Astrocyte (in vitro differentiated cells and primary cell): ENCODE data around the gene PASK. TPM values are rescaled to one million over a fixed set of nuclear protein-coding genes. Genes with fewer than 3 reads are reported as not detected.

ENCODE experiments used
- DNase-seq: peaks from one replicate; pipeline ENCODE4 v3.0.0-alpha.2; 2010; ENCODE audit warnings: low read depth
- FAIRE-seq: peaks from 2 replicates; lab custom pipeline; 2011; peaks lifted over from hg19 to GRCh38; lab: Jason Lieb, UNC
- H2AFZ ChIP-seq: 2 replicates; pipeline ENCODE4 v1.6.0; 2012; ENCODE audit warnings: low read depth, low read length, inconsistent platforms
- H3K27ac ChIP-seq: 2 replicates; pipeline ENCODE4 v1.5.1; 2011; ENCODE audit warnings: low read depth, low read length, inconsistent platforms
- H3K27me3 ChIP-seq: 2 replicates; pipeline ENCODE4 v1.6.0; 2011; ENCODE audit warnings: low read length, inconsistent platforms; ENCODE audit not compliant: insufficient read depth
- H3K36me3 ChIP-seq: 2 replicates; pipeline ENCODE4 v1.5.1; 2011; ENCODE audit warnings: low read length, inconsistent platforms; ENCODE audit not compliant: insufficient read depth
- H3K4me1 ChIP-seq: 2 replicates; pipeline ENCODE4 v1.5.1; 2011; ENCODE audit warnings: low read length, inconsistent platforms; ENCODE audit not compliant: insufficient read depth
- H3K4me2 ChIP-seq: 2 replicates; pipeline ENCODE4 v1.6.0; 2012; ENCODE audit warnings: low read length, inconsistent platforms
- H3K4me3 ChIP-seq: 2 replicates; pipeline ENCODE4 v1.5.1; 2011; ENCODE audit warnings: low read depth, mild to moderate bottlenecking, low read length, inconsistent platforms; ENCODE audit not compliant: insufficient read depth
- H3K79me2 ChIP-seq: 2 replicates; pipeline ENCODE4 v1.6.0; 2012; ENCODE audit warnings: mild to moderate bottlenecking, low read length, inconsistent platforms; ENCODE audit not compliant: insufficient read depth
- H3K9ac ChIP-seq: 2 replicates; pipeline ENCODE4 v1.6.0; 2012; ENCODE audit warnings: mild to moderate bottlenecking, low read length, inconsistent platforms
- H3K9me3 ChIP-seq: 2 replicates; pipeline ENCODE4 v1.5.1; 2012; ENCODE audit warnings: low read depth, mild to moderate bottlenecking, low read length, inconsistent platforms; ENCODE audit not compliant: insufficient read depth
- H4K20me1 ChIP-seq: 2 replicates; pipeline ENCODE4 v1.6.0; 2012; ENCODE audit warnings: low read length, inconsistent platforms; ENCODE audit not compliant: insufficient read depth
- H3K27ac Mint-ChIP-seq: one replicate; pipeline ENCODE4 v1.8.0; 2021; ENCODE audit warnings: mild to moderate bottlenecking, mixed read lengths; ENCODE audit not compliant: unreplicated experiment
- H3K27me3 Mint-ChIP-seq: one replicate; pipeline ENCODE4 v1.8.0; 2021; ENCODE audit warnings: low read depth, mixed read lengths; ENCODE audit not compliant: unreplicated experiment
- H3K36me3 Mint-ChIP-seq: one replicate; pipeline ENCODE4 v1.8.0; 2021; ENCODE audit warnings: low read depth, mixed read lengths; ENCODE audit not compliant: unreplicated experiment
- H3K4me1 Mint-ChIP-seq: one replicate; pipeline ENCODE4 v1.8.0; 2021; ENCODE audit warnings: low read depth, mixed read lengths; ENCODE audit not compliant: unreplicated experiment
- H3K4me3 Mint-ChIP-seq: one replicate; pipeline ENCODE4 v1.8.0; 2021; ENCODE audit warnings: mild to moderate bottlenecking, moderate library complexity, mixed read lengths; ENCODE audit not compliant: unreplicated experiment
- H3K9me3 Mint-ChIP-seq: one replicate; pipeline ENCODE4 v1.8.0; 2021; ENCODE audit warnings: mild to moderate bottlenecking, mixed read lengths; ENCODE audit not compliant: unreplicated experiment
- CTCF ChIP-seq: IDR thresholded peaks from 2 replicates; pipeline ENCODE4 v1.5.1; 2011; ENCODE audit warnings: low read depth, mild to moderate bottlenecking, inconsistent platforms, low read length, moderate library complexity; ENCODE audit not compliant: insufficient read depth
- EZH2 ChIP-seq: IDR thresholded peaks from 2 replicates; pipeline ENCODE4 v1.6.1; 2012; ENCODE audit warnings: mild to moderate bottlenecking, low read length, inconsistent platforms; ENCODE audit not compliant: insufficient read depth
- total RNA-seq: library from RNA; stranded (reverse); gene quantifications from 2 replicates; pipeline ENCODE4 v1.2.1, GENCODE V29; 2021

The PASK gene
- total RNA-seq, 1 donor from 2014 or later = 8.0 TPM

DNA sequence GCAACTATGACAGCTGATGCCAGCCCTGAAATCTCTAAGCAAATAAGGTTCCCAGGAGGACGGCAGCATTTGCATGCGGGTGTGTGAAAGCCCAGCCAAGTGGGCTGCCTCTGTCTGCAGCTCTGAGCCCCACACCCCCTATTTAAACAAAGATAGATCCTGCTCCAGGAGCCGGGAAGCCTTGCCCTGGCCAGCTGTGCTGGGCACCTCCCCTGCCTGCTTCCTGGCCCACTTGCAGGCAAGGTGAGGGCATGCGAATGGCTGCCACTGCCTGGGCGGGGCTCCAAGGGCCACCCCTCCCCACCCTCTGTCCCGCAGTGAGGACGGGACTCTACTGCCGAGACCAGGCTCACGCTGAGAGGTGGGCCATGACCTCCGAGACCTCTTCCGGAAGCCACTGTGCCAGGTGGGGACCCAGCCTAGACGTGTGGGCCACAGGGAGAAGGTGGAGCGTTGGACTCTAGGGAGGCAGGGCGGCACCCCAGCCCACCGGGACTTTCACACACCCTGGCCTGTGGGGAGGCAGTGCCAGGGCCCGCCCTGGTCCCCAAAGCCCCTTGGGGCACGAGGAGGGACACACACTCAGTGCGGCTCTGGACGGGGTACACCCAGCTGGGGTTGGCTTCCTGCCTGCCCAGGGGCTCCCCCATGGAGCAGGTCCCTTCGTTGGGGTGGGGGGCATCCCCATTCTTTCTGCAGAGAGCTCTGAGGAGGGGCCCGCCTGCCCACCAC lies 39.3 kb upstream of the PASK start, which contains the start of gene ANO7:
TSS of gene ANO7 (plus strand) at position 317 of the 732 bp plus-strand sequence. CDS start 1,387 bp downstream, outside the sequence.
- H4K20me1 ChIP-seq = no peaks in the 10 kb centered on the region
- no peak within 1 kb of the TSS for H3K9ac ChIP-seq
- no peak within 1 kb of the TSS for H3K27ac ChIP-seq
- FAIRE-seq (no peak), DNase-seq (no peak)
- H3K9me3 ChIP-seq = no peaks in the 10 kb centered on the region
- Mint-ChIP-seq H3K4me1 (no peaks in the 10 kb centered on the region), H3K9me3 (no peaks in the 10 kb centered on the region), H3K27ac (no peak within 1 kb of the TSS), H3K4me3 (no peak within 1 kb of the TSS), H3K27me3 (peaks cover 12% of the 10 kb centered on the region), H3K36me3 (peaks cover 2% of the 10 kb centered on the region)
- TF ChIP-seq CTCF (no peak), EZH2 (no peak)
- H3K4me2 ChIP-seq = no peak within 1 kb of the TSS
- no peak within 1 kb of the TSS for H2AFZ ChIP-seq
- H3K36me3 ChIP-seq = no peaks in the 10 kb centered on the region
- H3K27me3 ChIP-seq = no peaks in the 10 kb centered on the region
- no peaks in the 10 kb centered on the region for H3K4me1 ChIP-seq
- no peaks in the 10 kb centered on the region for H3K79me2 ChIP-seq
- no peak within 1 kb of the TSS for H3K4me3 ChIP-seq

- no peak for DNase-seq
- Histone ChIP-seq H3K4me1 (no peaks in the 10 kb centered on the region), H3K36me3 (no peaks in the 10 kb centered on the region), H3K4me2 (no peak overlapping the region), H3K27ac (no peak overlapping the region), H2AFZ (no peak overlapping the region), H3K9ac (no peak overlapping the region), H4K20me1 (no peaks in the 10 kb centered on the region), H3K79me2 (no peaks in the 10 kb centered on the region), H3K9me3 (no peaks in the 10 kb centered on the region), H3K4me3 (no peak overlapping the region), H3K27me3 (no peaks in the 10 kb centered on the region)
- Mint-ChIP-seq H3K9me3 (no peaks in the 10 kb centered on the region), H3K27me3 (peaks cover 12% of the 10 kb centered on the region), H3K4me3 (no peak overlapping the region), H3K36me3 (peaks cover 5% of the 10 kb centered on the region), H3K27ac (no peak overlapping the region), H3K4me1 (no peaks in the 10 kb centered on the region)
- FAIRE-seq = no peak
- TF ChIP-seq CTCF (no peak), EZH2 (no peak)
Observed at GRCh38 chr2:241187918-241188234, 38.6 kb upstream of the PASK start.
